ENCODE results near the gene LDLRAD1.

Gene LDLRAD1

GRCh38 chr1:53992085-53992874, 25.7 kb downstream of the LDLRAD1 start:
- Histone ChIP-seq H3K27ac (no peak overlapping the region), H3K4me2 (no peak overlapping the region), H2AFZ (ENCODE audit: low read depth) (no peak overlapping the region; the same call in 1 of the 2 replicates), H3K36me3 (ENCODE audit: insufficient read depth) (no peaks in the 10 kb centered on the region), H4K20me1 (ENCODE audit: insufficient read depth) (no peaks in the 10 kb centered on the region), H3K27me3 (ENCODE audit: insufficient read depth, low read depth) (no peaks in the 10 kb centered on the region), H3K79me2 (ENCODE audit: insufficient read depth, low read depth) (no peaks in the 10 kb centered on the region), H3K4me1 (ENCODE audit: low read depth, poor library complexity, severe bottlenecking) (peaks cover 6% of the 10 kb centered on the region), H3K4me3 (IDR thresholded peaks at IDR 0.05; ENCODE audit: insufficient read depth, low read depth, low read length) (no peak overlapping the region), H3K9ac (no peak overlapping the region)
- TF ChIP-seq CTCF (conservative IDR thresholded peaks at IDR 0.05; ENCODE audit: low read depth, low read length): peak; percentile 35; the same call in 1 of the 2 replicates

GRCh38 chr1:53987880-53988279, 30.1 kb downstream of the LDLRAD1 start:
- peaks cover 6% of the 10 kb centered on the region for H3K4me1 ChIP-seq (ENCODE audit: low read depth, poor library complexity, severe bottlenecking)
- no peak overlapping the region for H3K4me2 ChIP-seq

GRCh38 chr1:53986458-53986857, 31.5 kb downstream of the LDLRAD1 start:
- peaks cover 6% of the 10 kb centered on the region for H3K4me1 ChIP-seq (ENCODE audit: low read depth, poor library complexity, severe bottlenecking)
- H3K9ac ChIP-seq: no peak overlapping the region
- H3K79me2 ChIP-seq (ENCODE audit: insufficient read depth, low read depth): no peaks in the 10 kb centered on the region
- H3K27me3 ChIP-seq (ENCODE audit: insufficient read depth, low read depth): no peaks in the 10 kb centered on the region
- H2AFZ ChIP-seq (ENCODE audit: low read depth): no peak overlapping the region
- H3K36me3 ChIP-seq (ENCODE audit: insufficient read depth): no peaks in the 10 kb centered on the region
- H3K4me2 ChIP-seq: no peak overlapping the region
- no peak for TF ChIP-seq CTCF (conservative IDR thresholded peaks at IDR 0.05; ENCODE audit: low read depth, low read length)
- H4K20me1 ChIP-seq (ENCODE audit: insufficient read depth): no peaks in the 10 kb centered on the region
- no peak overlapping the region for H3K27ac ChIP-seq
- H3K4me3 ChIP-seq (IDR thresholded peaks at IDR 0.05; ENCODE audit: insufficient read depth, low read depth, low read length): no peak overlapping the region

More at GRCh38 chr1:53987880-53988279, 30.1 kb downstream of the LDLRAD1 start:
- no peak overlapping the region for H2AFZ ChIP-seq (ENCODE audit: low read depth)
- no peak overlapping the region for H3K27ac ChIP-seq
- H3K79me2 ChIP-seq (ENCODE audit: insufficient read depth, low read depth): no peaks in the 10 kb centered on the region
- no peaks in the 10 kb centered on the region for H4K20me1 ChIP-seq (ENCODE audit: insufficient read depth)
- no peaks in the 10 kb centered on the region for H3K27me3 ChIP-seq (ENCODE audit: insufficient read depth, low read depth)
- no peak overlapping the region for H3K9ac ChIP-seq
- no peak for TF ChIP-seq CTCF (conservative IDR thresholded peaks at IDR 0.05; ENCODE audit: low read depth, low read length)
- H3K4me3 ChIP-seq (IDR thresholded peaks at IDR 0.05; ENCODE audit: insufficient read depth, low read depth, low read length): no peak overlapping the region
- no peaks in the 10 kb centered on the region for H3K36me3 ChIP-seq (ENCODE audit: insufficient read depth)

- Histone ChIP-seq H2AFZ (ENCODE audit: low read depth) (no peak overlapping the region), H3K9ac (no peak overlapping the region), H3K27ac (no peak overlapping the region), H3K4me2 (no peak overlapping the region), H3K27me3 (ENCODE audit: insufficient read depth, low read depth) (no peaks in the 10 kb centered on the region), H3K36me3 (ENCODE audit: insufficient read depth) (no peaks in the 10 kb centered on the region), H3K4me3 (IDR thresholded peaks at IDR 0.05; ENCODE audit: insufficient read depth, low read depth, low read length) (no peak overlapping the region), H3K79me2 (ENCODE audit: insufficient read depth, low read depth) (no peaks in the 10 kb centered on the region), H4K20me1 (ENCODE audit: insufficient read depth) (no peaks in the 10 kb centered on the region), H3K4me1 (ENCODE audit: low read depth, poor library complexity, severe bottlenecking) (peaks cover 6% of the 10 kb centered on the region)
- no peak for TF ChIP-seq CTCF (conservative IDR thresholded peaks at IDR 0.05; ENCODE audit: low read depth, low read length)
Observed at GRCh38 chr1:53984726-53985125, 33.3 kb downstream of the LDLRAD1 start.
